ENCODE data around the gene SNAPC2. TPM values are rescaled to one million over a fixed set of nuclear protein-coding genes. Genes with fewer than 3 reads are reported as not detected.

The SNAPC2 gene
- total and polyA plus RNA-seq, 2 donors (not counting 1 experiment from before 2014, with no cell fraction given) = 19.9 to 21.7 TPM

DNA sequence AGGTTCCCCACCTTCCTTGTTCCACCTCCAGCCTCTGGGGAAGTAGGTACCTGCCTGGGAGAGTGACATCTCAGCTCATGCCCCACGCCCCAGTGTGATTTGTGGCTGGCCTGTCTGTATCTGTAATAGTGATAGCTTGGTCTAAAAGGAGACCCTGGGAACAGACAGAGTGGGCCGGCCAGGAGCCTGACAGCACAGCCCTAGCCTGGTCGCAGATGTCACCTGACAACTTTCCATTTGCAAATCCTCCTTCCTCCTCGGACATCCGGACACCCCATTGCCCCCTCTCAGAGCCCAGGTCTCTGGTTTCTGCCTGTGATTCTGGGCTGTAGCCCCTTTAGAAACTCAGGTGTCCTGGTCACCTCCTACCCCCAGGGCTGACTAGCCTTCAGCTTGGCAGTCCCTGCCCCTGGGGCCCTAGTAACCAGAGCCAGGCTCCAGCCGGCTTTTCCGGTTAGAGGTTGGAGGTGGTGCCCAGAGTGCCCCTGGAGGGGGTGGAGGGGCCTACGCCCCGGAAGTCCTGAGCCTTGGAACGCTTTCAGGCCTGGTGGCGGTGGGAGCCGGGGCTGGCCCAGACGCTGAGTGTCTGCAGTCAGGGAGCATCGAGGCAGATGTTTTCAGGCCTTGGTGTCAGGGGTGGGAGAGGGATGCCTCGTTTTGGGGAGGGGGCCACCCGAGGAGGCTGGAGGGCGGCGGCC, 25.4 kb upstream of the SNAPC2 start:
- no peaks in the 10 kb centered on the region for H3K9me3 ChIP-seq (ENCODE audit: control extremely low read depth in 1 of 3, control insufficient read depth in 2 of 3, insufficient read depth in 1 of 3, low read length in 2 of 3)
- CTCF ChIA-PET = no interaction called here
- DNase-seq = no peak
- Mint-ChIP-seq H3K27ac (no peak overlapping the region), H3K9me3 (ENCODE audit: insufficient read depth) (no peaks in the 10 kb centered on the region), H3K4me3 (no peak overlapping the region), H3K27me3 (peaks cover 21% of the 10 kb centered on the region), H3K4me1 (no peaks in the 10 kb centered on the region)
- H3K79me2 ChIP-seq (ENCODE audit: control insufficient read depth, insufficient read depth, low read length) = no peaks in the 10 kb centered on the region
- POLR2A ChIA-PET = no interaction called here
- TF ChIP-seq CTCF (IDR thresholded peaks at IDR 0.05) (no peak), EZH2 (IDR thresholded peaks at IDR 0.05; ENCODE audit: borderline replicate concordance, insufficient read depth, low read depth, low read length, poor library complexity, severe bottlenecking) (no peak)
- H3K9ac ChIP-seq (ENCODE audit: low read length) = no peak overlapping the region
- no peak overlapping the region for H2AFZ ChIP-seq (ENCODE audit: insufficient read depth, low read depth, low read length, poor library complexity, severe bottlenecking)
- no peaks in the 10 kb centered on the region for H4K20me1 ChIP-seq (ENCODE audit: control insufficient read depth, insufficient read depth, low read length, poor library complexity, severe bottlenecking)
- no peaks in the 10 kb centered on the region for H3K36me3 ChIP-seq (replicated peaks in 1 of 2; ENCODE audit: control extremely low read depth in 1 of 2, control insufficient read depth in 1 of 2, extremely low read depth in 1 of 2, insufficient read depth in 2 of 2, low read length in 1 of 2)
- WGBS (ENCODE audit: insufficient coverage) = 68% methylated on average over 18 of the region's 18 CpGs
- H3K4me1 ChIP-seq (ENCODE audit: control insufficient read depth in 2 of 2, insufficient read depth in 2 of 2, low read length in 2 of 2) = no peaks in the 10 kb centered on the region
- no peak overlapping the region for H3K4me2 ChIP-seq (replicated peaks; ENCODE audit: low read depth, low read length, poor library complexity, severe bottlenecking)
- H3K4me3 ChIP-seq (ENCODE audit: control extremely low read depth in 1 of 5, extremely low read depth in 1 of 5, insufficient read depth in 1 of 5, low read depth in 2 of 5, low read length in 4 of 5) = no peak overlapping the region
- intact Hi-C loops (cut with micrococcal nuclease) = no loop called here
- no peak for ATAC-seq (ENCODE audit: low read depth)
- H3K27me3 ChIP-seq (replicated peaks in 1 of 4; ENCODE audit: control extremely low read depth in 1 of 4, control insufficient read depth in 3 of 4, insufficient read depth in 4 of 4, low read length in 3 of 4) = peaks cover 0 to 14% (median 1%) of the 10 kb centered on the region in 4 experiments
- no peak overlapping the region for H3K27ac ChIP-seq (ENCODE audit: low read length in 2 of 2)

GRCh38 chr19:7895565-7895964, 24.6 kb upstream of the SNAPC2 start:
- Histone ChIP-seq H3K36me3 (replicated peaks in 1 of 2; ENCODE audit: control extremely low read depth in 1 of 2, control insufficient read depth in 1 of 2, extremely low read depth in 1 of 2, insufficient read depth in 2 of 2, low read length in 1 of 2) (no peaks in the 10 kb centered on the region), H3K4me1 (ENCODE audit: control insufficient read depth in 2 of 2, insufficient read depth in 2 of 2, low read length in 2 of 2) (no peaks in the 10 kb centered on the region), H3K4me3 (ENCODE audit: control extremely low read depth in 1 of 5, extremely low read depth in 1 of 5, insufficient read depth in 1 of 5, low read depth in 2 of 5, low read length in 4 of 5) (no peak overlapping the region), H3K9ac (ENCODE audit: low read length) (no peak overlapping the region), H3K9me3 (ENCODE audit: control extremely low read depth in 1 of 3, control insufficient read depth in 2 of 3, insufficient read depth in 1 of 3, low read length in 2 of 3) (no peaks in the 10 kb centered on the region), H3K4me2 (replicated peaks; ENCODE audit: low read depth, low read length, poor library complexity, severe bottlenecking) (no peak overlapping the region), H3K27ac (ENCODE audit: low read length in 2 of 2) (no peak overlapping the region), H3K79me2 (ENCODE audit: control insufficient read depth, insufficient read depth, low read length) (no peaks in the 10 kb centered on the region), H3K27me3 (replicated peaks in 1 of 4; ENCODE audit: control extremely low read depth in 1 of 4, control insufficient read depth in 3 of 4, insufficient read depth in 4 of 4, low read length in 3 of 4) (peaks cover 0 to 14% (median 1%) of the 10 kb centered on the region in 4 experiments), H4K20me1 (ENCODE audit: control insufficient read depth, insufficient read depth, low read length, poor library complexity, severe bottlenecking) (no peaks in the 10 kb centered on the region), H2AFZ (ENCODE audit: insufficient read depth, low read depth, low read length, poor library complexity, severe bottlenecking) (no peak overlapping the region)
- H3K27me3 Mint-ChIP-seq = peaks cover 21% of the 10 kb centered on the region
- ChIA-PET CTCF (no interaction called here), POLR2A (no interaction called here)
- 87% methylated on average over 10 of the region's 13 CpGs for WGBS (ENCODE audit: insufficient coverage)
- no peak for ATAC-seq (ENCODE audit: low read depth)
- no peak overlapping the region for H3K4me3 Mint-ChIP-seq
- TF ChIP-seq CTCF (IDR thresholded peaks at IDR 0.05) (no peak), EZH2 (IDR thresholded peaks at IDR 0.05; ENCODE audit: borderline replicate concordance, insufficient read depth, low read depth, low read length, poor library complexity, severe bottlenecking) (no peak)
- H3K27ac Mint-ChIP-seq = no peak overlapping the region
- no peaks in the 10 kb centered on the region for H3K4me1 Mint-ChIP-seq
- intact Hi-C loops (cut with micrococcal nuclease) = no loop called here
- no peaks in the 10 kb centered on the region for H3K9me3 Mint-ChIP-seq (ENCODE audit: insufficient read depth)
- no peak for DNase-seq
